ENCODE measurements around the gene DYNC1LI1. TPM values are rescaled to one million over a fixed set of nuclear protein-coding genes. Genes with fewer than 3 reads are reported as not detected.

The DYNC1LI1 gene
- total and polyA plus RNA-seq, 9 of the 15 experiments (the other 6 are each of a cell fraction or from before 2014, with no cell fraction given), result 21.0 to 85.4 (median 61.3) TPM

DNA sequence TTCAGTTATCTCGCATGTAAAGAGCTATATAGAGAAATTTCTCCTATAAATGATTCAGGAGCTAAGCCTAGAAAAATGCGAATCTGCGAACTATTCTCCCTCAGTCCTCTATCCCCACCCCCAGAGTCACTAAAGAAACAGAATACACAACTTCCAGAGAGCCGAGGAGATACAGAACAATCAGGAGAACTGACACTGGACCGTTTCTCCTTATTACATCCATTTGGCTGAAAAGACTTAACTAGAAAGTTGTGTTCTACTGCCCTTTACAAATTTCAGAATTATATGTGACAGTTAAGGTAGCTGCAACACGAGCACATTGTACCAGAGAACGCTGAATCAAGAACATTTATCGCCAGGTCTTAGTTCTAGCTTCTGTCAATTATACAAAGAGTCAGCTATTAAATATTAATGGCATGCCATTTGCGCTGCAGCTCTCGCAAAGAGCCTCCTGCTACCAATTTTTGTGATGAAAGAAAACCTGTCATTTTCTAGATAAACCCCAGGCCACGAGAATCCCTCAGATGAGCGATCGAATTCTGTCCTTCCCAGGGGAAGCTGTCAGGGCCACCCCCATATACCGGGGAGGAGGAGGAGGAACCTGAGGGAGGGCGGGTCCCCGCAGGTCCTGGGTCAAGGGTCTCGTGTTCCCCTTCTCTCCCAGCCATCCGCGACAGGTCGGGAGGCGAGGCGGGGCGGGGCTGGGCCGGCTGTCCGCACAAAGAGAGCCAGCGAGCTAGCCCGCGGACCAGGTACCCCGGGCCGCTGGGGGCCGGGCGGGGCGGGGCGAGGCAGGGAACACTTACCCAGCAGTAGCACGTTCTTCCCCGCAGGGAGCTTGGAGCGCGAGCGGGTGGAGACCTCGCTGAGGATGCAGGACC lies 878 bp downstream of the DYNC1LI1 start (continued):
- TF ChIP-seq NONO (IDR thresholded peaks at IDR 0.05; ENCODE audit: low read depth in 2 of 2, low read length in 1 of 2) (no peak), PTBP1 (IDR thresholded peaks at IDR 0.05; ENCODE audit: low read depth, low read length) (no peak), KDM5B (IDR thresholded peaks at IDR 0.05; ENCODE audit: insufficient replicate concordance, low read depth, low read length) (no peak), NCOA2 (IDR thresholded peaks at IDR 0.05; ENCODE audit: partially characterized antibody in 2 of 2) (no peak), SMAD4 (CRISPR knock-in tag; conservative IDR thresholded peaks at IDR 0.05) (0 out of 2 replicates have a peak, but pooled peaks have one; percentile 60), GTF2E2 (tag; IDR thresholded peaks at IDR 0.05) (peak; percentile 13), CTBP1 (IDR thresholded peaks at IDR 0.05; ENCODE audit: borderline replicate concordance) (0 out of 2 replicates have a peak, but pooled peaks have one; percentile 72), CHCHD3 (CRISPR knock-in tag; IDR thresholded peaks at IDR 0.05) (no peak), GATA2 (CRISPR knock-in tag; IDR thresholded peaks at IDR 0.05) (no peak)
- TF ChIP-seq, protein P1, sequence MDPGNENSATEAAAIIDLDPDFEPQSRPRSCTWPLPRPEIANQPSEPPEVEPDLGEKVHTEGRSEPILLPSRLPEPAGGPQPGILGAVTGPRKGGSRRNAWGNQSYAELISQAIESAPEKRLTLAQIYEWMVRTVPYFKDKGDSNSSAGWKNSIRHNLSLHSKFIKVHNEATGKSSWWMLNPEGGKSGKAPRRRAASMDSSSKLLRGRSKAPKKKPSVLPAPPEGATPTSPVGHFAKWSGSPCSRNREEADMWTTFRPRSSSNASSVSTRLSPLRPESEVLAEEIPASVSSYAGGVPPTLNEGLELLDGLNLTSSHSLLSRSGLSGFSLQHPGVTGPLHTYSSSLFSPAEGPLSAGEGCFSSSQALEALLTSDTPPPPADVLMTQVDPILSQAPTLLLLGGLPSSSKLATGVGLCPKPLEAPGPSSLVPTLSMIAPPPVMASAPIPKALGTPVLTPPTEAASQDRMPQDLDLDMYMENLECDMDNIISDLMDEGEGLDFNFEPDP (CRISPR knock-in tag; IDR thresholded peaks at IDR 0.05), result no peak
- TF ChIP-seq, protein P2, sequence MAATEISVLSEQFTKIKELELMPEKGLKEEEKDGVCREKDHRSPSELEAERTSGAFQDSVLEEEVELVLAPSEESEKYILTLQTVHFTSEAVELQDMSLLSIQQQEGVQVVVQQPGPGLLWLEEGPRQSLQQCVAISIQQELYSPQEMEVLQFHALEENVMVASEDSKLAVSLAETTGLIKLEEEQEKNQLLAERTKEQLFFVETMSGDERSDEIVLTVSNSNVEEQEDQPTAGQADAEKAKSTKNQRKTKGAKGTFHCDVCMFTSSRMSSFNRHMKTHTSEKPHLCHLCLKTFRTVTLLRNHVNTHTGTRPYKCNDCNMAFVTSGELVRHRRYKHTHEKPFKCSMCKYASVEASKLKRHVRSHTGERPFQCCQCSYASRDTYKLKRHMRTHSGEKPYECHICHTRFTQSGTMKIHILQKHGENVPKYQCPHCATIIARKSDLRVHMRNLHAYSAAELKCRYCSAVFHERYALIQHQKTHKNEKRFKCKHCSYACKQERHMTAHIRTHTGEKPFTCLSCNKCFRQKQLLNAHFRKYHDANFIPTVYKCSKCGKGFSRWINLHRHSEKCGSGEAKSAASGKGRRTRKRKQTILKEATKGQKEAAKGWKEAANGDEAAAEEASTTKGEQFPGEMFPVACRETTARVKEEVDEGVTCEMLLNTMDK (IDR thresholded peaks at IDR 0.05; ENCODE audit: borderline replicate concordance, insufficient read depth, low read depth, low read length, poor library complexity, severe bottlenecking), result no peak
- TF ChIP-seq, protein P3, sequence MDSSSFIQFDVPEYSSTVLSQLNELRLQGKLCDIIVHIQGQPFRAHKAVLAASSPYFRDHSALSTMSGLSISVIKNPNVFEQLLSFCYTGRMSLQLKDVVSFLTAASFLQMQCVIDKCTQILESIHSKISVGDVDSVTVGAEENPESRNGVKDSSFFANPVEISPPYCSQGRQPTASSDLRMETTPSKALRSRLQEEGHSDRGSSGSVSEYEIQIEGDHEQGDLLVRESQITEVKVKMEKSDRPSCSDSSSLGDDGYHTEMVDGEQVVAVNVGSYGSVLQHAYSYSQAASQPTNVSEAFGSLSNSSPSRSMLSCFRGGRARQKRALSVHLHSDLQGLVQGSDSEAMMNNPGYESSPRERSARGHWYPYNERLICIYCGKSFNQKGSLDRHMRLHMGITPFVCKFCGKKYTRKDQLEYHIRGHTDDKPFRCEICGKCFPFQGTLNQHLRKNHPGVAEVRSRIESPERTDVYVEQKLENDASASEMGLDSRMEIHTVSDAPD (CRISPR knock-in tag; IDR thresholded peaks at IDR 0.05), result no peak
- TF ChIP-seq, protein P4, sequence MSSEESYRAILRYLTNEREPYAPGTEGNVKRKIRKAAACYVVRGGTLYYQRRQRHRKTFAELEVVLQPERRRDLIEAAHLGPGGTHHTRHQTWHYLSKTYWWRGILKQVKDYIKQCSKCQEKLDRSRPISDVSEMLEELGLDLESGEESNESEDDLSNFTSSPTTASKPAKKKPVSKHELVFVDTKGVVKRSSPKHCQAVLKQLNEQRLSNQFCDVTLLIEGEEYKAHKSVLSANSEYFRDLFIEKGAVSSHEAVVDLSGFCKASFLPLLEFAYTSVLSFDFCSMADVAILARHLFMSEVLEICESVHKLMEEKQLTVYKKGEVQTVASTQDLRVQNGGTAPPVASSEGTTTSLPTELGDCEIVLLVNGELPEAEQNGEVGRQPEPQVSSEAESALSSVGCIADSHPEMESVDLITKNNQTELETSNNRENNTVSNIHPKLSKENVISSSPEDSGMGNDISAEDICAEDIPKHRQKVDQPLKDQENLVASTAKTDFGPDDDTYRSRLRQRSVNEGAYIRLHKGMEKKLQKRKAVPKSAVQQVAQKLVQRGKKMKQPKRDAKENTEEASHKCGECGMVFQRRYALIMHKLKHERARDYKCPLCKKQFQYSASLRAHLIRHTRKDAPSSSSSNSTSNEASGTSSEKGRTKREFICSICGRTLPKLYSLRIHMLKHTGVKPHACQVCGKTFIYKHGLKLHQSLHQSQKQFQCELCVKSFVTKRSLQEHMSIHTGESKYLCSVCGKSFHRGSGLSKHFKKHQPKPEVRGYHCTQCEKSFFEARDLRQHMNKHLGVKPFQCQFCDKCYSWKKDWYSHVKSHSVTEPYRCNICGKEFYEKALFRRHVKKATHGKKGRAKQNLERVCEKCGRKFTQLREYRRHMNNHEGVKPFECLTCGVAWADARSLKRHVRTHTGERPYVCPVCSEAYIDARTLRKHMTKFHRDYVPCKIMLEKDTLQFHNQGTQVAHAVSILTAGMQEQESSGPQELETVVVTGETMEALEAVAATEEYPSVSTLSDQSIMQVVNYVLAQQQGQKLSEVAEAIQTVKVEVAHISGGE (CRISPR knock-in tag; IDR thresholded peaks at IDR 0.05), result no peak

All from K562 (cell line).